ACC112 (cell line): ENCODE data around the gene DEXI.

Source experiments
- H2AFZ ChIP-seq: fragments of 200-600 bp; sonication (generic); one replicate; pipeline ENCODE4 v1.6.0; 2017; ENCODE audit warnings: antibody characterized with exemption, low read length; ENCODE audit not compliant: unreplicated experiment
- H3K27ac ChIP-seq: fragments of 200-600 bp; sonication (generic); 2 replicates; pipeline ENCODE4 v1.5.1; 2014; ENCODE audit warnings: low read depth, mild to moderate bottlenecking, antibody characterized with exemption, low read length, moderate library complexity
- H3K27me3 ChIP-seq: fragments of 200-600 bp; sonication (generic); 2 replicates; pipeline ENCODE4 v1.6.1; 2014; ENCODE audit warnings: mild to moderate bottlenecking, antibody characterized with exemption, low read length, moderate library complexity, mixed read lengths; ENCODE audit not compliant: insufficient read depth
- H3K36me3 ChIP-seq: fragments of 200-600 bp; sonication (generic); 2 replicates; pipeline ENCODE4 v1.6.1; 2016; ENCODE audit warnings: mild to moderate bottlenecking, antibody characterized with exemption, low read length, moderate library complexity, mixed read lengths; ENCODE audit not compliant: insufficient read depth
- H3K4me1 ChIP-seq: fragments of 200-600 bp; sonication (generic); one replicate; pipeline ENCODE4 v1.6.1; 2016; ENCODE audit warnings: low read length, mixed read lengths; ENCODE audit not compliant: insufficient read depth, unreplicated experiment, control insufficient read depth
- H3K4me3 ChIP-seq: fragments of 200-600 bp; sonication (generic); 2 replicates; pipeline ENCODE4 v1.5.1; 2014; ENCODE audit warnings: mild to moderate bottlenecking, low read depth, low read length
- H3K79me2 ChIP-seq: fragments of 200-600 bp; sonication (generic); one replicate; pipeline ENCODE4 v1.6.0; 2016; ENCODE audit warnings: low read length; ENCODE audit not compliant: control insufficient read depth, unreplicated experiment, insufficient read depth

The DEXI gene

DNA sequence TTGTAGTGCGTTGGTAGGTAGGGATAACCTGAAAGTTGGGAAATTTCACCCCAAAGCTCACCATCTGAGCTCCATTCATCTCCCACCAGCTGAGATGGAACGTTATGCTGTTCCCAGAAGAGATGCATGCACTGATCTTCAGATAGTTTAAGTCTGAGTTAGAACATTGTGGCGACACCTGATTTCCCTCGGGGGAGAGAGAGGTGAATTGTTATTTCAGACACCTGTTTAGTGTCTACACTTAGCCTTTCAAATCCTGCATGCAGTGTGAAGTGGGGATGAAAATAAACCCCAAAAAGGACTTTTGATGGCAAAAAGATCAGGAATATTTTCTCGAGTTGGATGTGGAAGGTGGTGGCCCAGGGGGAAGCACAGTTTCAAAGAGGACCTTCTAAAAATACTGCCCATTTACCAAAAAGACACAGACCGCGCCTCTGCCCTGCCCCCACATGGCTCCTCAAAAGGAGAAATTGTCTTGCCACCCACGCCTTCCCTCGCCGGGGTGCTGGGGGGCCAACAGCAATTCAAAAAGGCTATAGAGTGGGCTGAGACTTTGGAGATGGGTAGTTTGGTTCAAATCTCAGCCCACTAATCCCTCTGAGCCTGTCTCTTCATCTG is 53.8 kb downstream of the DEXI start:
- Histone ChIP-seq H3K36me3 (no peaks in the 10 kb centered on the region), H3K4me3 (no peak overlapping the region), H3K79me2 (no peaks in the 10 kb centered on the region), H3K4me1 (no peaks in the 10 kb centered on the region), H2AFZ (no peak overlapping the region), H3K27ac (no peak overlapping the region), H3K27me3 (peaks cover 43% of the 10 kb centered on the region)

- Histone ChIP-seq H3K4me3 (no peak overlapping the region), H3K36me3 (no peaks in the 10 kb centered on the region), H3K27ac (no peak overlapping the region), H3K79me2 (no peaks in the 10 kb centered on the region), H3K4me1 (no peaks in the 10 kb centered on the region), H2AFZ (no peak overlapping the region), H3K27me3 (peaks cover 22% of the 10 kb centered on the region)
Measured at GRCh38 chr16:10885246-10885645, 57.0 kb downstream of the DEXI start.

- H3K4me3 ChIP-seq: no peak overlapping the region
- no peak overlapping the region for H2AFZ ChIP-seq
- H3K27me3 ChIP-seq: peaks cover 9% of the 10 kb centered on the region; the same call in 1 of the 2 replicates
- H3K36me3 ChIP-seq: no peaks in the 10 kb centered on the region
- H3K4me1 ChIP-seq: peaks cover 12% of the 10 kb centered on the region
- no peaks in the 10 kb centered on the region for H3K79me2 ChIP-seq
- no peak overlapping the region for H3K27ac ChIP-seq
Measured at GRCh38 chr16:10883004-10883403, 59.3 kb downstream of the DEXI start.

DNA sequence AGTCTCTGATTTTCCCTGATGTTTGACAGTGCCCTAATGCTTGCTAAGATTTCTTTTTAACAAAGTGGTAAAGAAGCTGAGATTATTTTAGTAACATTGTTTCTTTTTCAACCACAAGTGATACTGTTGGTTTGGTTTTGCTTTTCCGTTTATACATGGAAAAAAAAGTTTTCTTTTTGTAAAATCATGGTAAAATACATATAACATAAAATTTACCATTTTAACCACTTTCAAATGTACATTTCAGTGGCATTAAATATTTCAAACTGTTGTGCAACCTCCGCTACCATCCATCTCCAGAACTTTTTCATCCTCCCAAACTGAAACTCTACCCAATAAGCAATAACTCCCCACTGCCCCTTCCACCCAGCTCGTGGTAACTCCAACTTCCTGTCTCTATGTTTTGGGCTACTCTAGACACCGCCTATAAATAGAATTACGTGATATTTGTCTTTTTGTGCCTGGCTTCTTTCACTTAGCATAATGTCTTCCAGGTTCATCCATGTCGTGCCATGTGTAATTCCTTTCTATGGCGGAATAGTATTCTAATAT is 60.7 kb downstream of the DEXI start:
- H3K4me3 ChIP-seq: no peak overlapping the region
- H3K36me3 ChIP-seq: no peaks in the 10 kb centered on the region
- H3K79me2 ChIP-seq: no peaks in the 10 kb centered on the region
- H3K27me3 ChIP-seq: peaks cover 4% of the 10 kb centered on the region; the same call in 1 of the 2 replicates
- H3K27ac ChIP-seq: no peak overlapping the region
- H3K4me1 ChIP-seq: peaks cover 23% of the 10 kb centered on the region
- no peak overlapping the region for H2AFZ ChIP-seq

DNA sequence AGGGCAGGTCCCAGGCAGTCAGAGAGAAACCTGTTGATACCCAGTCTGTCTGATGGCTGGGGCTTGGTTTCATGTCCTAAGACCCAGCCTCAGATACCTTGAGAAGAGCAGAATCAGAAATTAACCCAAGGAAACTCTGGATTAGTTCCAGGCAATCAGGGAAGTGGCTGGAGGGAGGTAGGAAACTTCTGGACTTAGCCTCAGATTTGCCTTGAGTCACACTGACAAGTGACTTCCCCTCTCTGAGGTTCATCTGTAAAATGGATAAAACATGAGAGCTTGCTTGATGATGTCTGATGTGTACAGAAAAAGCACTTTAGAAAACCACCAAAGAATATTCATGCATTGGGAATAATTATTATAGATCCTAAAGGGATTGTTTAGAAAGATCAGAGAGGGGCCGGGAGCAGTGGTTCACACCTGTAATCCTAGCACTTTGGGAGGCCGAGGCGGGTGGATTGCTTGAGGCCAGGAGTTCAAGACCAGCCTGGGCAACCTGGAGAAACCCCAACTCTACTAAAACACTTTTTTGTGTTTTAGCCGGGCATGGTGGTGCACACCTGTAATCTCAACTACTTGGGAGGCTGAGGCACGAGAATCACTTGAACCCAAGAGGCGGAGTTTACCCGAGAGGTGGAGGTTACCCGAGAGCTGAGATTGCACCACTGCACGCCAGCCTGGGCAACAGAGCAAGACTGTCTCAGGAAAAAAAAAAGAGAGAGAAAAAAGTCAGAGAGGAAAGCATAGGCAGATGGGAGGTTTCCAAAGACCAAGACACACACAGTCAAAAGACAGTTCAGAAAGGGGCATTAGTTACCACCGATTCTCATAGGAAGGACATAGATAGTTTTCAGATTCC is 61.4 kb downstream of the DEXI start:
- Histone ChIP-seq H3K79me2 (no peaks in the 10 kb centered on the region), H3K4me1 (peaks cover 24% of the 10 kb centered on the region), H3K27me3 (peaks cover 4% of the 10 kb centered on the region; the same call in 1 of the 2 replicates), H3K36me3 (no peaks in the 10 kb centered on the region), H3K4me3 (no peak overlapping the region), H2AFZ (no peak overlapping the region), H3K27ac (no peak overlapping the region)

- Histone ChIP-seq H3K79me2 (no peaks in the 10 kb centered on the region), H2AFZ (peak overlapping the region; percentile 41), H3K4me3 (peak overlapping the region; percentile 72), H3K27ac (no peak overlapping the region), H3K36me3 (no peaks in the 10 kb centered on the region), H3K27me3 (peaks cover 4% of the 10 kb centered on the region; the same call in 1 of the 2 replicates), H3K4me1 (peaks cover 24% of the 10 kb centered on the region)
Measured at GRCh38 chr16:10879681-10880589, 62.3 kb downstream of the DEXI start.
